T-helper 1 cell treated with Interleukin-12 subunit alpha and Interleukin-12 subunit beta and Interleukin-4 antibody, amounts not matched to agents 30 ng/mL and 1 ng/mL, for 36 hours (primary cell): ENCODE measurements around the gene USP50. TPM values are rescaled to one million over a fixed set of nuclear protein-coding genes. Genes with fewer than 3 reads are reported as not detected.
"Not testable (repeated sequence)": the region's sequence is repeated elsewhere in the genome, so short reads cannot be mapped to it uniquely, and the experiment has no call there.

Experiments
- intact Hi-C: fragments of 100-400 bp; cut with micrococcal nuclease; formaldehyde crosslinking; loops from one replicate; pipeline ENCODE4 v1.15.1; 2024
- total RNA-seq: library from RNA; stranded (reverse); gene quantifications from 2 replicates; pipeline ENCODE4 v1.2.3, GENCODE V29; 2022

Gene USP50
- total RNA-seq, result 0.66 TPM in 1 of 2 replicates, not detected in the other

- intact Hi-C loops, result no loop called here
Observed at GRCh38 chr15:50546566-50546965, at the start of gene USP50. Gene USP50 (minus strand): TSS chr15:50546666. CDS start chr15:50546525, 141 bp downstream.

GRCh38 chr15:50594311-50594710, 47.8 kb upstream of the USP50 start:
- intact Hi-C loops, result loop anchor here (5.0 kb wide), 1 partner anchor 313 kb away; the partner anchor contains the start of gene AP4E1

GRCh38 chr15:50593761-50594160, 47.3 kb upstream of the USP50 start:
- intact Hi-C loops, result loop anchor here (5.0 kb wide), 1 partner anchor 314 kb away; the partner anchor contains the start of gene AP4E1

- intact Hi-C loops, result loop anchor here (5.0 kb wide), 1 partner anchor 317 kb away; the partner anchor contains the start of gene AP4E1
Observed at GRCh38 chr15:50590288-50590687, 43.8 kb upstream of the USP50 start.

GRCh38 chr15:50577492-50577891, 31.0 kb upstream of the USP50 start:
- intact Hi-C loops, result no loop called here

GRCh38 chr15:50576166-50576565, 29.7 kb upstream of the USP50 start:
- intact Hi-C loops, result no loop called here

- intact Hi-C loops, result not testable (repeated sequence)
Observed at GRCh38 chr15:50573842-50574241, 27.4 kb upstream of the USP50 start.

GRCh38 chr15:50563756-50564155, 17.3 kb upstream of the USP50 start:
- intact Hi-C loops, result loop anchor here (5.0 to 10.0 kb wide), 2 partner anchors 54 to 321 kb away; no protein-coding TSS in a partner anchor

- intact Hi-C loops, result loop anchor here (5.0 to 10.0 kb wide), 2 partner anchors 54 to 322 kb away; no protein-coding TSS in a partner anchor
Observed at GRCh38 chr15:50562735-50563640, 16.5 kb upstream of the USP50 start.

GRCh38 chr15:50558012-50558411, 11.5 kb upstream of the USP50 start:
- intact Hi-C loops, result loop anchor here (10.0 kb wide), 1 partner anchor 63 kb away; no protein-coding TSS in a partner anchor

GRCh38 chr15:50556642-50557371, 10.3 kb upstream of the USP50 start:
- intact Hi-C loops, result loop anchor here (10.0 kb wide), 1 partner anchor 62 kb away; no protein-coding TSS in a partner anchor

- intact Hi-C loops, result loop anchor here (10.0 kb wide), 1 partner anchor 57 kb away; no protein-coding TSS in a partner anchor
Observed at GRCh38 chr15:50552238-50552637, 5.8 kb upstream of the USP50 start.

GRCh38 chr15:50549326-50549725, 2.9 kb upstream of the USP50 start:
- intact Hi-C loops, result no loop called here

GRCh38 chr15:50544368-50544767, 2.1 kb downstream of the USP50 start:
- intact Hi-C loops, result no loop called here

GRCh38 chr15:50543556-50543955, 2.9 kb downstream of the USP50 start:
- intact Hi-C loops, result no loop called here

GRCh38 chr15:50542887-50543210, 3.6 kb downstream of the USP50 start:
- intact Hi-C loops, result no loop called here

GRCh38 chr15:50531766-50532165, 14.7 kb downstream of the USP50 start:
- intact Hi-C loops, result no loop called here

GRCh38 chr15:50531163-50531562, 15.3 kb downstream of the USP50 start:
- intact Hi-C loops, result no loop called here

- intact Hi-C loops, result no loop called here
Observed at GRCh38 chr15:50523851-50524251, 22.6 kb downstream of the USP50 start.

GRCh38 chr15:50519740-50520425, 26.6 kb downstream of the USP50 start:
- intact Hi-C loops, result no loop called here

GRCh38 chr15:50513001-50513400, 33.5 kb downstream of the USP50 start:
- intact Hi-C loops, result no loop called here
